ENCODE data around the gene RNPS1.
A peak's percentile ranks its signal among the peaks of the same experiment; 100 is the strongest.
"Not testable (repeated sequence)": the region's sequence is repeated elsewhere in the genome, so short reads cannot be mapped to it uniquely, and the experiment has no call there.

The RNPS1 gene

DNA sequence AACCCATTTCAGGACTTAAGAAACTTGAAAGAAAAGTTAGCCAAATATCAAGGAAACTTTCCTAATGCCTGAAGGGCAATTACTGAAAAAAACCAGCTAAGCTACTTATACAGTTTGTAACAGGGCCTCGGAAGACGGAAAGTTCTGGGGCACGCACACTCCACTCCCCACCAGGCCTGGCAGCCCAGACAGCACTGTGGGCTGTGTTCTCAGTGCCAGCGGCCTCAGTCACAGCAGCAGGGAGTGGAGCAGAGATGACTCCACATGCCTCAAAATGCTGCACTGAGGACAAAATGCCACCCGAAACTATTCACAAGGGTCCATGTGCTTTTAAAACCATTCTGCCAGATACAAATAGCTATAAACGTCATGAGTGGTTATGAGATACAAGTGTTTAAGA, 10.2 kb downstream of the RNPS1 start:
- DNase-seq (ENCODE audit: low read depth) = no peak

DNA sequence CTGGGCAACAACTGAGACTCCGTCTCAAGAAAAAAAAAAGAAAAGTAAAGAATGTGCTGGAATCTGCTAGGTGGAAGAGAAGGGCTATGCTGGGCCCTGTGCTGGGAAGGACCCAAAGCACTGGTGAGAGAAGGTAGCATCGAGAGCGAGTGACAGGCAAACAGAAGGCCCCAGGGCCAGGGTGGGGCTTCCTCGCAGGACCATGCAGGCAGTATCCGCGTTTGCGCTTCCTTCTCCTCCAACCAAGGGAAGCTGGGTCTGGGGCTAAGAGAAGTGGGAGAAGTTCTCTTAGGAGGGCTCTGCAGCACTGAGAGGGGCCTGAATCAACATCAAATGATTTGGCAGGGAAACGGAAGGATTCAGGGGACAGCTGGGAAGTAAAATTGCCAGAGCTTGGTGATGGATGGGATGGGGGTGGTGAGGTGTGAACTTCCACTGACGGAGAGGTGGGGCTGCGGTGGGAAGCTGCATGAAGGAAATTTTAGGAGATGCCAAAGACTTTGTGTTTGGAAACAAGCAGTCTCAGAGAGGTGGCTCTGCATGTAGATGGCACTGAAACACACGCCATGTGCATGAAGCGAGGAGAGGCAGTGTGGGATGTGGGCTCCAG, 11.3 kb downstream of the RNPS1 start:
- DNase-seq (ENCODE audit: low read depth) = no peak

DNA sequence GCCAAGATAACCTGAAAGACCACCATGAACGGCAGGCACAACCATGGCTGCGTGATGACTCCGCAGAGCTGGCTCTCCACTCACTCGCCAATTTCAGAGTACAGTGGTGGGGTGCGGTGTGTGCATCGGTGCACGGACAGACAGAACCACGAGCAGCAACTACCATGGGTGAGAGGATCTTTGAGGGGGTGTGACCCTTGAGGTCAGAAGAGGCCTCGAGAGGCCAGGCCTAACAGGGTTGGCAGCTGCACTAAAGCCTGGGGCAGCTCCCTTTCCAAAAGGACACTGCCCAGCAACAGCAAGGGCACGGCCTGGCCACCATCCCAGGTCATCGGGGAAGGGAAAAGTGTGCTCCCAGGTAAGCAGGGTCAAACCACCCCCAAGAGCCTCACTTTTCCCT, 14.6 kb downstream of the RNPS1 start:
- DNase-seq (ENCODE audit: low read depth) = no peak

DNA sequence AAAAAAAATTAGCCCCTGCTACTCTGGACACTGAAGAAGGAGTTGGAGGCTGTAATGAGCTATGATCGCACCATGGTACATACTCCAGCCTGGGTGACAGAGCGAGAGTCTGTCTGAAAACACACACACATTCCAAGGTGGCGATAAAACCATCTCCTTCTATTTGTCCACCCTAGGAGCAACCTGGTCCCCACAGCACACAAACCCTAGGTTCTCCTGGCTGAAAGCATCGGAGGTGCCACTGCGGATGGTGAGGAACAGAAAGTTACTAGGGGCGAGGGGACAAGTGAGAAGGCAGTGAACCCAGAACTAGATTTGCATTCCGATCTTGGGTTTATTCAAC, 15.1 kb downstream of the RNPS1 start:
- DNase-seq (ENCODE audit: low read depth) = no peak

DNA sequence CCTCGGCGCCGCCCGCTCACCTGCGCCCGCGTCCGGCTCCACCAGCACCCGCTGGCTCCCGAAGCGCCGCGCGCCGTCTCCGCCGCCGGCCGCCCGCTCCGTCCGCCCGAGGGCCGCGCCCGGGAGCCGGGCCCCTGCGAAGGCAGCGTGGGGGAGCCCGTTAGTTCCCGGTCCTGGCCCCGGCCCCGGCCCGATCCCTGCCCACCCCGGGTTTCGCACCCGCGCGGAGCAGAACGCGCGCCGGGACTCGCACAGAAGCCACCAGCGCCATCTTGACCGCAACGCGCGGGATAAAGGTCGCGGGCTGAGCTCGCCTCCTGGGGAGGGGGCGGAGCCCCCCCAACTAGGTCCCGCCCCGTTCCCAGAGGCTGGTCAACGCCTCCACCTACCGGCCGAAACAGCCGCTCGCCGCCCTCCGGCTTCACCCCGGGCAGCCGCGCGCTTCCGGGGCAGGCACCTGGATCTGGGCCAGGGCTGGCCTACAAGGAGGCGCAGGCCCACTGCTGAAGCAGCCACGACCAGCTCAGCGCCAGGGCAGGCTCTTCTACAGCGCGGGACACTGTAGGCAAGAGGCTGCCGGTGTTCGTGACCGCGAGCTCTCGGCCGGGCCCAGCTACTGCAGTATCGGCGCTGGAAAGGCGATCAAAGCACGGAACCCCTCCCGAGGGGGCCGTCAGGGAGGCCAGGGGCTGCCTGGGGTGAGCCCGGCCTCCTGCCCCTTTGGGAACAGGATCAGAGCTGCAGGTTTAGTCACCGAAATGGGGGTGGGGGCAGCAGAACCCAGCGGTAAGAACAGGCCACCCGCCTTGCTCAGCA, 16.4 kb downstream of the RNPS1 start, which contains the start of gene ECI1:
TSS of gene ECI1 (minus strand) at position 292 of the 816 bp plus-strand sequence. CDS start at position 271, 21 bp downstream.
- peak; percentile 50 for DNase-seq (ENCODE audit: low read depth)

DNA sequence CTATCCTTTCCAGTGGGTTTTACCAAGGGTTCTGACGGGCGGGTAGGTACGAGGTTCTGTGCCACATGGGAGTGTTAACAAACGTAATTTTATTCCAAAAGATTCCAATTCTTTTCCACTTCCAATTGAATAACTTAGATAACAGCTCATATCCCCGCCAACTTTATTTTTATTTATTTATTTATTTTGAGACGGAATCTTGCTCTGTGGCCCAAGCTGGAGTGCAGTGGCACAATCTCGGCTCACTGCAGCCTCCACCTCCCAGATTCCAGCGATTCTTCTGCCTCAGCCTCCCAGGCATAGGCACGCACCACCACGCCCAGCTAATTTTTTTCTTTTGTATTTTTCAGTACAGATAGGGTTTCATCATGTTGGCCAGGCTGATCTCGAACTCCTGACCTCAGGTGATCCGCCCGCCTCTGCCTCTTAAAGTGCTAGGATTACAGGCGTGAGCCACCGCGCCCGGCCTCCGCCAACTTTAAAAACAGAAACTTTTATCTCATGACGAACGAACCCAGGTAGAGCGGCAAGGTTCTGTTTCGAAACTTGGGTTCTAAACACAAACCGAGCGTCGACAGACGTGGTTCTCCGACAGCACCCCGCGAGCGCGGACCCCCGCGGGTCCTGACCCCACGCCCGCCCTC, 17.2 kb downstream of the RNPS1 start:
- no peak for DNase-seq (ENCODE audit: low read depth)

DNA sequence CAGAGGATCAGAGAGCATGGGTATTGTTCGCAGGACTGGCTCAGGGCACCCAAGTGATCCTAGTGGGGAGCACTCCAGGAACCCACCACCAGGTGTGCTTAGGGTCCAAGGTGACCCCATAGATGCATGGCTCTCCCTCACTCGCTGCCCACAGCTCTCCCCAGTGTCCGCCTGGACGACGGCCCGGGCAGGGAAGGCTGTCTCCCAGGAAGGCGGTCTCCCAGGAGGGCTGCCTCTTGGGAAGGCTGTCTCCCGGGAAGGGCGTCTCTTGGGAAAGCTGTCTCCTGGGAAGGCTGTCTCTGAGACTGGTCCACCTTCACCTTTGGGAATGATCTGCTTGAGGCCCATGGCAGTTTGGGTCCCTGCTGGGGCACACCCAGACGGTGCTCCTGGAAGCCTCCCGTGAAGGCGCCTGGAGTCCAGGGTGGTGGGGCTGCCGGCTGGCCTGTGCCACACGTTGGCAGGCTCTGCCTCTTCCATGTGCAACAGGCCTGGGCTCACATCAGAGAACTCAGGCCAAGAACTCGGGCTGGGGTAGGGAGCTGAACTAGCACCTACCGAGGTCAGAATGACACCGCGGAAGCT, 21.5 kb downstream of the RNPS1 start:
- no peak for DNase-seq (ENCODE audit: low read depth)

DNA sequence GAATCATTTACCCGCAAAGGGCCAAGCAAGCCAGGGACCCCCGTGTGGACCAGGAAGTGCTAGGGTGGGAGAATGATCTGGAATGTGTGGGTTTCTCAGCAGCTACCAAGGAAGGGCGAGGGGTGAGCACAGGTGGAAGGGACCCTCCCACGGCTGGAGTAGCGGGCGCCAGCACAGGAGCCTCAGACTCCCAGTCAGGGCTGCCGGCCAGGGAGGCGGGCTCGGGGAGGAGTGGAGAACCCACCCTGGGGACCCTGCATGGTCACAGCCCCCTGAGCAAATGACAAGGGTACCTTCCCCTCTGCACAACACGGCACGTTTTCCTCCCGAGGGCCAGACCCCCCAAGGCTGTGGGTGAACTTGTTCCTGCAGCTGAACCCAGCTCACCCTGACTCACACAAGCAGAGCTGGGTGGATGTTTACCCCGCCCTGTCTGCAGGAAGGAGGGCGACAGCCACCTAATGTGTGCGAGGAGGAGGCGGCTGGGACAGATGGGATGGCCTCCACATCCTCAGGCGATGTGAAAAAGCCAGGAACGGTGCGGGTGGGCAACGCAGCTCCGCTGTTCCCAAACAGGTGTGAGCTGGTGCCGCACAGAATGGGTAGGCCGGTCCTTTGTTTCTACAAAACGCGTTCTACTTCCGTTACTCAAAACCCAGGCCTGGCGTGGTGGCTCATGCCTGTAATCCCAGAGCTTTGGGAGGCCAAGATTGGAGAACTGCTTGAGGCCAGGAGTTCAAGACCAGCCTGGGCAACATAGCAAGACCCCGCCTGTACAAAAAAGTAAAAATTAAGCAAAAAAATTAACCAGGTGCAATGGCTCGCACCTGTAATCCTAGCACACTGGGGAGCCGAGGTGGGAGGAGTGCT, 22.8 kb downstream of the RNPS1 start:
- no peak for DNase-seq (ENCODE audit: low read depth)

DNA sequence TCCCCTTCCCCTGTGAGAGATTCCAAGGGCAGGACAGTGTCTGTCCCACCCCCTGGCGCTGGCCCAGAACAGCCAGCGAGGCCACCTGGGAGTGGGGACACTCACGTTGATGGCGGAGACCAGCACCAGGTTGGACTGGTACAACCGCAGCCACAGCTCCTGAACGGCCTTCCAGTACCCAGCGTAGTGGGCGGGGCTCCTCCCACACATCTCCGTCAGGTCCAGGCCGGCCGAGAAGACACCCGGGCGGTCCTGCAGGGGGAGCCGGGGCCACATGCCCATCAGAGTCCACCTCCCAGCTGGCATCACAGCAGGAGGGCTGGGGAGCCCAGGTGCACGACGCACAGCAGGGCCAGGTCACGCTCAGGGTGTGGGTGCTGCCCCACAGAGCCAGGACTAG, 23.6 kb downstream of the RNPS1 start:
- DNase-seq (ENCODE audit: low read depth) = no peak

DNA sequence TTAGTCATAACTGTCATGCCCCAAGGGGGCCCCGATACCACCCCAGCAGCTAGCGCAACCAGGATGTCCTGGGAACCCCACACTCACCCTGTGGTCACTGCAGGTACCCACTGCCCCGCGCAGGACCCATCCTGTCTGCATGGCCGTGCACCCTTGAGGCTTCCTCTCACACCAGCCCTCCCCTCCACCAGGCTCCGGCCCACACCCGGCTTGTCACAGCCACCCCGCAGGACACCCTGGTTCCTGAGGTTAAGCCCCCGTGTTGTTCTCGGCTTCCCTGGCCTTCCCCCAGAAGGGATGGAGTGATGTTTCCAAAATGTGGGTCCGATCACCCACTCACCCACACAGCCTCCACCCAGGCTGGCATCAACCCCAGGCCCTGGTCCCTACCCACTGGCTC, 24.1 kb downstream of the RNPS1 start:
- DNase-seq (ENCODE audit: low read depth) = no peak

DNA sequence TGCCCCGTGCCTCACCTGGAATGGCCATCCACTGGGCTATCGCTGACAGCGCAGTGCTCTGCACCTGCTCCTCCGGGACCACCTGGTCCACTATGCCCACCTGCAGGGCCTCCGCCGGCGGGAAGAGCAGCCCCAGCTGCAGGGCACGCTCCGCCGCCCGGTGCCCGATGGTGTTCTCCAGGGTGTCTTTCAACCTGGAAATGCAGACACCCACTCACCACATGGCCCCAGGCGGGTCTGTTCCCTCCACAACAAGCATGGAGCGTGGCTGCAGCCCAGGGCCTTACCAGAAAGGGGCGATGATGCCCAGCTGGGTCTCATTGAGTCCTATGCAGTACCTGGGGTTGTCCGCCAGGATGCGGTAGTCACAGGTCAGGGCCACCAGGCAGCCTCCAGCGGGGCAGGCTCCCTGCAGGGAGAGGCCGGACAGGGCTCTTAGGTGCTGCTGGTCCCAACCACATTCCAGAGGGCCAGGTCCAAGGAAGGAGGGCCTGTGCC, 24.8 kb downstream of the RNPS1 start:
- DNase-seq (ENCODE audit: low read depth) = no peak

DNA sequence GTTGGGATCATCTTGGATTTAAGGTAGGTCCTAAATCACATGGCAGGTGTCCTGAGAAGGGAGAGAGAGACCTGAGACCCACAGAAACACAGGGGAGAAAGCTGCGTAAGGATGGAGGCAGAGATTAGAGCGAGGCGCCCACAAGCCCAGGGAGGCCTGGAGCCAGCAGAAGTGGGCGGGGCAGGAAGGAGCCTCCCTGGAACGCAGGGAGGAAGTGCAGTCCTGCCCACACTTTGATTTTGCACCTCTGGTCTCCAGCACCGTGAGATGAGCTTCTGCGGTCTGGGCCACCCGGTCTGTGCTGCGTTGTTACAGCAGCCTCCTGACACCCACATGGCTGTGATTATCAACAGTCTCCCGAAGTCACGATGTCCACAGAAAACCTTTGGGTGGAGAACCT, 25.3 kb downstream of the RNPS1 start:
- DNase-seq (ENCODE audit: low read depth) = no peak

DNA sequence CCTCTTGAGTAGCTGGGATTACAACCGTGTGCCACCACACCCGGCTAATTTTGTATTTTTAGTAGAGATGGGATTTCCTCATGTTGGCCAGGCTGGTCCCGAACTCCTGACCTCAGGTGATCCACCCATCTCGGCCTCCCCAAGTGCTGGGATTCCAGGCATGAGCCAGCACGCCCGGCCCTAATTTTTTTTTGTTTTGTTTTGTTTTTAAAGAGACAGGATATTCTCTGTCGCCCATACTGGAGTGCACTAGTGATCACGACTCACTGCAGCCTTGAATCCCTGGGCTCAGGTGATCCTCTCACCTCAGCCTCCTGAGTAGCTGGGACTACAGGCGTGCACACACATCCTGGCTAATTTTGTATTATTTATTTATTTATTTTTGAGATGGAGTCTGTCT, 27.6 kb downstream of the RNPS1 start:
- not testable (repeated sequence) for DNase-seq (ENCODE audit: low read depth)

DNA sequence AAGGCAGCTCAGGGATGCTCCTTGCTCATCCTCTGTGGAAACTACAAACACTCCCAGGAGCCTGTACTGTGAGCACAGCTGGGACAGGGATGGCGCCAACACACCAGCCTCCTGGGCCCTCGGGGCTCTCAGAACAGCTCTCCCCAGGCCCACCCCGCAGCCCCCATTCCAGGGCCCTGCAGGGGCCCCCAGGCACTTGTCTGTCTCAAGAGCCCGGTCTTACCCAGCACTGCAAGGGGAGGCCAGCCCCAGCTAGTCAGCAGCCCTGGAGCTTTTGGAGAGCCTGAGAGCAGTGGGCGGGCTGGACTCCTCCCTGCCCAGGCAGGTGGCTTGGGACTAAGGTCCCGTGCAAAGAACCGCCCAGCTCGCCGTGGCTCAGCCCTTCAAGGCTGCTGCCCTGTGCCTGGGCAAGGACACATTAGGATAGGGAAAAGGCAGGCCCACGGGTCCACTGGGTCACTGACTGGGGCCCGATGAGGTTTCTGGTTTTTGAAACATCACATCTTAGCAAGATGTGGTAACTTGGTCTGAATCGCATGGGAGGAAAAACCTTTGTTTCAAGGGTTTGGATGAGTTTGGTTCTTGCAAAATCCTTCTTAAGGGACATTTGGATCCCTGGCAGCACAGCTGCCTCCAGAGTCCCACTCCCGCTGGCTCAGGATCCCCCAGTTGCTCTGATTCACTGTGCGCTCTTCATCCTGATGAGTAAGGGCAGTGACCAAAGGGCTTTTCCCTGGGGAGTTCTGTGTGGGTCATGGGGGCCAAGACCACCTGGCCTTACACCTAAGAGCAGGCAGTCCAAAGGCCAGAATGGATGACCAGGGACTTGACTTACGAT, 28.9 kb downstream of the RNPS1 start:
- DNase-seq (ENCODE audit: low read depth) = no peak

DNA sequence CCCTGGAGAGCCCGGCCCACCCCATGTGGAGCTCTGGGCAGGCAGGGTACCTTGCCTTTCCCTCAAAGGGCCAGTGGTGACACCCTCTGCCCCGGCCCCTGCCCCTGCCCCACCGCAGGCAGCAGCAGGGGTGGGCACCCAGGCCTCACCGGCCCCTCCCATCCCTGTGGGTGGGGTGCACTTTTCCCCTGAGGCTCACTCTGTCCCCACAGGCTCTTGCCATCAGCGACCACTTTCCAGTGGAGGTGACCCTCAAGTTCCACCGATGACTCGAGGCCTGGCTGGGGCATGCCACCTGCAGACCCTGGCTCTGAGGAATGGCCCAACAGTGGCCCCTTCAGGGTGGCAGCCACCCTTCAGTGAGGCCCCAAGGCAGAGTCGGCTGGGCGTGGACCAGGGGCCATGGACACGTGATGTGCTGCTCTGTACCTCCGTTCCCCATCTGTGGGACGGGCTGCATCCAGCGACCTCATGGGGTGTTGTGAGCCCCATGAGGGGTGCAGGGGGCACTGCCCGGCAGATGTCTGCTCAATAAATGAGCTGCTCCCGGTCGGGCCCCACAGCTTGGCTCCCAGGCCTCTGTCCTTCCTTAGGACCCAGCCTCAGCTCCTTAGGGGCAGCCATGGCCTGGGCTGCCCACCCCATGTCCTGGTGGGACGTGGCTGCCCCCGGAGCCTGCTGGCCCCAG, 29.6 kb downstream of the RNPS1 start:
- no peak for DNase-seq (ENCODE audit: low read depth)

DNA sequence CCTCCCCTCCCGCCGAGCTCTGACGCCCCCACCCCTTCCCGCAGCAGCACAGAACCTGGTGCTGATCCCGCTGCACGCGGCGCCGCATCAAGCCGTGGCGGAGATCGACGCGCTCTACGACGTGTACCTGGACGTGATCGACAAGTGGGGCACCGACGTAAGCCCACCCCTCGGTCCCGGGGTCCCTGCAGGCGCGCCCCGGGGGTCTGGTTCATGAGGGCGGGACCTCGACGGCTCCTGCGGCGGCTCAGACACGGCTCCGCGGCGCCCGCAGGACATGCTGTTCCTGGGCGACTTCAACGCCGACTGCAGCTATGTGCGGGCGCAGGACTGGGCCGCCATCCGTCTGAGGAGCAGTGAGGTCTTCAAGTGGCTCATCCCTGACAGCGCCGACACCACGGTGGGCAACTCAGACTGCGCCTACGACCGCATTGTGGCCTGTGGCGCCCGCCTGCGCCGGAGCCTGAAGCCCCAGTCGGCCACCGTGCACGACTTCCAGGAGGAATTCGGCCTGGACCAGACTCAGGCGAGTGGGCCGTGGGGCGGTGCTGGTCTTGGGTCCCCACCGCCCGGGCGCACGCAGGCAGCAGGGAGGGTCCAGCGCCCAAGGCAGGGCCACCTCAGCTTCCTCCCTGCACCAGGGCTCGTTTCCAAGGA, 30.3 kb downstream of the RNPS1 start:
- no peak for DNase-seq (ENCODE audit: low read depth)

DNA sequence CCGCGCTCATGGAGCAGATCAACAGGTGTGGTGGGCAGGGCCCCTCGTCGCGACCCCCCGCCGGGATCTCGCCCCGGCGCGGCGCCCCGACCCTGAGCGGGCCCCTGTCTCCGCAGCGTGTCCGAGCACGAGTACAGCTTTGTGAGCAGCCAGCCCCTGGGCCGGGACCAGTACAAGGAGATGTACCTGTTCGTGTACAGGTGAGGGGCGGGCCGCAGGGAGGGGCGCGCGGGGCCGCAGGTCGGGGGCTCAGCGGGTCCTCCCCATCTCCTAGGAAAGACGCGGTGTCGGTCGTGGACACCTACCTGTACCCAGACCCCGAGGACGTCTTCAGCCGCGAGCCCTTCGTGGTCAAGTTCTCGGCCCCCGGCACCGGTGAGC, 30.8 kb downstream of the RNPS1 start:
- DNase-seq (ENCODE audit: low read depth) = no peak

DNA sequence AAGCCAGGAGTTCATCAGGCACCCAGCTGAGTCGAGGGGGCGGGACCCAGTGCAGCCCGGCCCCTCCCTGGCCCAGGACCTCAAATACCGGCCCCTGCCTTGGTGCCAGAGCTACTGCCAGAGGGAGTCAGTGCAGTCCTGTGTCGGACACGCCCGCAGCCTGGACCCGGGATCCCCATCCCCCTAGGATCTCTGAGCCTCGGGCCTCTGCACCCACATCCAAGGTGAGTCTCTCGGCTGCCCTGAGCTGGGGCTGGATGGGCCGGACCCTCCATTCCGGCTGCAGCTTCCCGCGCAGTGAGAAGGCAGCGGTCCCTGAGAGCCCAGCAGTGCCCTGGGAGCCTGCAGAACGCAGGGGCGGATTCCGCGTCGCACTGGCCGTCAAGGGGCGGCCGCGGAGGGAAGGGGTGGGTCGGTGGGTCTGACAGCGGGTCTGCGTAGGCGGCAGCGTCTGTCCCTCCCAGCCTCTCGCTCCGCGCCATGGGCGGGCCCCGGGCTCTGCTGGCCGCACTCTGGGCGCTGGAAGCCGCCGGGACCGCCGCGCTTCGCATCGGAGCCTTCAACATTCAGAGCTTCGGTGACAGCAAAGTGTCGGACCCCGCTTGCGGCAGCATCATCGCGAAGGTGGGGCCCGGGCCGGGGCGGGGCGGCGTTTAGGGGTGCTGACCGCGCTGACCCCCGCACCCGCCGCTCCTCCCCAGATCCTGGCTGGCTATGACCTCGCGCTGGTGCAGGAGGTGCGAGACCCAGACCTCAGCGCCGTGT, 31.4 kb downstream of the RNPS1 start, which contains the start of gene DNASE1L2:
TSS of gene DNASE1L2 (plus strand) at position 108 of the 765 bp plus-strand sequence. CDS start at position 481, 373 bp downstream.
- DNase-seq (ENCODE audit: low read depth) = no peak
